ENCODE results near the gene MIER2. TPM values are rescaled to one million over a fixed set of nuclear protein-coding genes. Genes with fewer than 3 reads are reported as not detected.

The MIER2 gene
- total and polyA plus RNA-seq, 2 donors (not counting 1 experiment from before 2014, with no cell fraction given), result 10.5 to 19.7 TPM

DNA sequence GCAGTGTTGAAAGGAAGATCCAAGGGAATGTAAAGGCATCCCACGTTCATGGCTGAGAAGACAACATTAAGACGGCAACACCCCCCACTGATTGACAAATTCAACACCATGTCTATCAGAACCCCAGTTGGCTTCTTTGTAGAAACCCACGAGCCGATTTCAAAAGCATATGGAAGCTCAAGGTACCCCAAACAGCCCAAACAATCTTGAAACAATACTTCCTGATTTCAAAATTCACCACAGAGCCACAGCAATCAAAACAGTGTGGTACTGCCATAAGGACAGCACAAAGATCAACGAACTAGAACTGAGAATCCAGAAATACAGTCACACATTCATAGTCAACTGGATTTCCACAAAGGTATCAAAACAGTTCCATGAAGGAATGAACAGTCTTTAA is 6.2 kb downstream of the MIER2 start:
- Histone ChIP-seq H3K4me2 (replicated peaks; ENCODE audit: low read depth, low read length, poor library complexity, severe bottlenecking) (no peak overlapping the region), H3K4me1 (ENCODE audit: control insufficient read depth in 2 of 2, insufficient read depth in 2 of 2, low read length in 2 of 2) (peaks cover 10 to 13% of the 10 kb centered on the region in 2 donors), H3K27me3 (replicated peaks in 1 of 4; ENCODE audit: control extremely low read depth in 1 of 4, control insufficient read depth in 3 of 4, insufficient read depth in 4 of 4, low read length in 3 of 4) (no peaks in the 10 kb centered on the region), H3K9ac (ENCODE audit: low read length) (no peak overlapping the region), H3K36me3 (replicated peaks in 1 of 2; ENCODE audit: control extremely low read depth in 1 of 2, control insufficient read depth in 1 of 2, extremely low read depth in 1 of 2, insufficient read depth in 2 of 2, low read length in 1 of 2) (peaks cover 0 to 19% of the 10 kb centered on the region in 2 experiments), H4K20me1 (ENCODE audit: control insufficient read depth, insufficient read depth, low read length, poor library complexity, severe bottlenecking) (peaks cover 39% of the 10 kb centered on the region), H3K79me2 (ENCODE audit: control insufficient read depth, insufficient read depth, low read length) (peaks cover 58% of the 10 kb centered on the region), H2AFZ (ENCODE audit: insufficient read depth, low read depth, low read length, poor library complexity, severe bottlenecking) (no peak overlapping the region), H3K27ac (ENCODE audit: low read length in 2 of 2) (no peak overlapping the region), H3K9me3 (ENCODE audit: control extremely low read depth in 1 of 3, control insufficient read depth in 2 of 3, insufficient read depth in 1 of 3, low read length in 2 of 3) (peaks cover 0 to 2% (median 0%) of the 10 kb centered on the region in 3 donors), H3K4me3 (ENCODE audit: control extremely low read depth in 1 of 5, extremely low read depth in 1 of 5, insufficient read depth in 1 of 5, low read depth in 2 of 5, low read length in 4 of 5) (no peak overlapping the region)
- Mint-ChIP-seq H3K27ac (no peak overlapping the region), H3K9me3 (ENCODE audit: insufficient read depth) (peaks cover 3% of the 10 kb centered on the region), H3K4me3 (no peak overlapping the region), H3K4me1 (peaks cover 41% of the 10 kb centered on the region), H3K27me3 (no peaks in the 10 kb centered on the region)
- DNase-seq (no peak), ATAC-seq (ENCODE audit: low read depth) (no peak)
- ChIA-PET CTCF (no interaction called here), POLR2A (no interaction called here)
- intact Hi-C loops (cut with micrococcal nuclease), result no loop called here
- WGBS (ENCODE audit: insufficient coverage), result 90% methylated on average over 4 of the region's 5 CpGs
- TF ChIP-seq EZH2 (IDR thresholded peaks at IDR 0.05; ENCODE audit: borderline replicate concordance, insufficient read depth, low read depth, low read length, poor library complexity, severe bottlenecking), result no peak
- TF ChIP-seq, protein P1, sequence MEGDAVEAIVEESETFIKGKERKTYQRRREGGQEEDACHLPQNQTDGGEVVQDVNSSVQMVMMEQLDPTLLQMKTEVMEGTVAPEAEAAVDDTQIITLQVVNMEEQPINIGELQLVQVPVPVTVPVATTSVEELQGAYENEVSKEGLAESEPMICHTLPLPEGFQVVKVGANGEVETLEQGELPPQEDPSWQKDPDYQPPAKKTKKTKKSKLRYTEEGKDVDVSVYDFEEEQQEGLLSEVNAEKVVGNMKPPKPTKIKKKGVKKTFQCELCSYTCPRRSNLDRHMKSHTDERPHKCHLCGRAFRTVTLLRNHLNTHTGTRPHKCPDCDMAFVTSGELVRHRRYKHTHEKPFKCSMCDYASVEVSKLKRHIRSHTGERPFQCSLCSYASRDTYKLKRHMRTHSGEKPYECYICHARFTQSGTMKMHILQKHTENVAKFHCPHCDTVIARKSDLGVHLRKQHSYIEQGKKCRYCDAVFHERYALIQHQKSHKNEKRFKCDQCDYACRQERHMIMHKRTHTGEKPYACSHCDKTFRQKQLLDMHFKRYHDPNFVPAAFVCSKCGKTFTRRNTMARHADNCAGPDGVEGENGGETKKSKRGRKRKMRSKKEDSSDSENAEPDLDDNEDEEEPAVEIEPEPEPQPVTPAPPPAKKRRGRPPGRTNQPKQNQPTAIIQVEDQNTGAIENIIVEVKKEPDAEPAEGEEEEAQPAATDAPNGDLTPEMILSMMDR (IDR thresholded peaks at IDR 0.05), result no peak

DNA sequence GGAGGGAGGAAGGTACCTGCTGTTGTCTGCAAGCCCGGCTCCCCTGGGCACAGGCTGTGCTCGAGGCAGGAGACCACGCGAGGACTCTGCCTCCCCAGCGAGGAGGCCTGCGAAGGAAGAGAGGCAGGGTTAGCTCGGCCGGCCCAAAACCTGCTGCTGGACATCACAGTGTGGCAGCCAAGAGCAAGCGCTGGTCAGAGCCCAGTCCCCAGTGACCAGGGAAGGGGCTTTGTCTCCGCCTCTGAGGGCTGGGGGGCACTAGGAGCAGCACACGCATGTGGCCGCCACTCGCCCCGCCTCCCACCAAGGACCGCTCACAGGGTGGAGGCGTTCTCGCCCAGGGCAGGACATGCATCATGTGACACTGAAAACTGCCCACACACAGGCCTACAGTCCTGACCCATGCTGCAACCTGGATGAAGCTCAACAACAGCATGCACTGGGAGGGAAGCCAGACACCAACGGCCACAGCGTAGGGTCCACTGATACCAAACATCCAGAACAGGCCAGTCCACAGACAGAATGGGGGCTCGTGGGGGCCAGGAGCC is 8.5 kb downstream of the MIER2 start:
- H3K4me3 Mint-ChIP-seq, result no peak overlapping the region
- no peak for TF ChIP-seq EZH2 (IDR thresholded peaks at IDR 0.05; ENCODE audit: borderline replicate concordance, insufficient read depth, low read depth, low read length, poor library complexity, severe bottlenecking)
- TF ChIP-seq, protein P1 (IDR thresholded peaks at IDR 0.05), result no peak
- peaks cover 3% of the 10 kb centered on the region for H3K9me3 Mint-ChIP-seq (ENCODE audit: insufficient read depth)
- no peak overlapping the region for H3K27ac Mint-ChIP-seq
- Histone ChIP-seq H3K27ac (ENCODE audit: low read length in 2 of 2) (no peak overlapping the region), H3K27me3 (replicated peaks in 1 of 4; ENCODE audit: control extremely low read depth in 1 of 4, control insufficient read depth in 3 of 4, insufficient read depth in 4 of 4, low read length in 3 of 4) (no peaks in the 10 kb centered on the region), H3K79me2 (ENCODE audit: control insufficient read depth, insufficient read depth, low read length) (peaks cover 38% of the 10 kb centered on the region), H2AFZ (ENCODE audit: insufficient read depth, low read depth, low read length, poor library complexity, severe bottlenecking) (no peak overlapping the region), H3K4me1 (ENCODE audit: control insufficient read depth in 2 of 2, insufficient read depth in 2 of 2, low read length in 2 of 2) (no peaks in the 10 kb centered on the region), H3K9me3 (ENCODE audit: control extremely low read depth in 1 of 3, control insufficient read depth in 2 of 3, insufficient read depth in 1 of 3, low read length in 2 of 3) (peaks cover 0 to 2% (median 0%) of the 10 kb centered on the region in 3 donors), H4K20me1 (ENCODE audit: control insufficient read depth, insufficient read depth, low read length, poor library complexity, severe bottlenecking) (peaks cover 21% of the 10 kb centered on the region), H3K4me3 (ENCODE audit: control extremely low read depth in 1 of 5, extremely low read depth in 1 of 5, insufficient read depth in 1 of 5, low read depth in 2 of 5, low read length in 4 of 5) (no peak overlapping the region), H3K36me3 (replicated peaks in 1 of 2; ENCODE audit: control extremely low read depth in 1 of 2, control insufficient read depth in 1 of 2, extremely low read depth in 1 of 2, insufficient read depth in 2 of 2, low read length in 1 of 2) (peaks cover 0 to 22% of the 10 kb centered on the region in 2 experiments), H3K9ac (ENCODE audit: low read length) (no peak overlapping the region), H3K4me2 (replicated peaks; ENCODE audit: low read depth, low read length, poor library complexity, severe bottlenecking) (no peak overlapping the region)
- ChIA-PET POLR2A (no interaction called here), CTCF (no interaction called here)
- intact Hi-C loops (cut with micrococcal nuclease), result no loop called here
- WGBS (ENCODE audit: insufficient coverage), result 98% methylated on average over 19 of the region's 20 CpGs
- peaks cover 20% of the 10 kb centered on the region for H3K4me1 Mint-ChIP-seq
- no peaks in the 10 kb centered on the region for H3K27me3 Mint-ChIP-seq
- ATAC-seq (ENCODE audit: low read depth) (no peak), DNase-seq (no peak)

Data from B cell (primary cell).